NCI-H2171 treated with DMSO at 0.1 percent for 48 hours (cell line): ENCODE data around the gene LITAFD.
"Not testable (repeated sequence)": the region's sequence is repeated elsewhere in the genome, so short reads cannot be mapped to it uniquely, and the experiment has no call there.

Source experiments
- DNase-seq: peaks from one replicate; lab custom pipeline; 2025; lab: John Stamatoyannopoulos, UW

LITAFD gene

GRCh38 chr16:8882041-8882617 is at the start of gene LITAFD:
TSS of gene LITAFD (plus strand) at chr16:8882351. CDS start at chr16:8884356, 2,005 bp downstream.
- DNase-seq, result no peak

DNA sequence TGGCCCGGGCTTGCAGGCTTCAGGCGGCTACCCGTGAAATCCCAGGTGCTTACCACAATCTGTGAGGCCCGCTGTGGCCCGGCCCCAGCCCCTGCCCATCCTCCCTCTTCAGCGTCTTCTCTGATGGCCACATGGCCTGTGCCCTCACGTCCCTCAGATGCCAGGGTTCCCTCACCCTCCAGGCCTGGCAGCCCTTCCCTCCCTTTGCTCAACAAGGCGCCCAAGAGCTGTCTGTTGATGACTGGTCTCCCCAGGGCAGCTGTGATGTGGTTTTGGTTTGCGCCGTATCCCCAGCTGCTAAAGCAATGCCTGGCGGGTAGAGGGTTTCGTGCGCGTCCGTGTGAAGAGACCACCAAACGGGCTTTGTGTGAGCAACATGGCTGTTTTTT is 49.4 kb upstream of the LITAFD start:
- DNase-seq, result no peak

DNA sequence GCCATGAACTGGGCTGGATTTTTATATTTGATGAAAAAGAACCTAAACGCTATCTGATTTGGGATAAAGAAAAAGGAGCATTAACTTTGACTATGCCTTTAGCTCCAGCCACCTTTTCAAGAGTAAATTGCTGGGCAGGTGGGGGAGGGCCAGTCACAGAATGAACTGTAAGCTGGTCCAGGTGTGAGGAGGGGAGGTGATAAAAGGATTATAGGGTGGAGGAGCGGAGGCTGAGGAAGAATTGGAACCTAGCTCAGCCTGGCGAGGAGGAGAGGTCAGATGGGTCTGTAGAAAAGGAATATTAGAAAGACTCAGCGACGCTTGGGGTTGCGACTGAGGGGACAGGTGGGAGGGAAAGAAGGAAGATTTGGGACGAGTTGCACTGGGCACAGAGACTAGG is 45.4 kb upstream of the LITAFD start:
- not testable (repeated sequence) for DNase-seq

DNA sequence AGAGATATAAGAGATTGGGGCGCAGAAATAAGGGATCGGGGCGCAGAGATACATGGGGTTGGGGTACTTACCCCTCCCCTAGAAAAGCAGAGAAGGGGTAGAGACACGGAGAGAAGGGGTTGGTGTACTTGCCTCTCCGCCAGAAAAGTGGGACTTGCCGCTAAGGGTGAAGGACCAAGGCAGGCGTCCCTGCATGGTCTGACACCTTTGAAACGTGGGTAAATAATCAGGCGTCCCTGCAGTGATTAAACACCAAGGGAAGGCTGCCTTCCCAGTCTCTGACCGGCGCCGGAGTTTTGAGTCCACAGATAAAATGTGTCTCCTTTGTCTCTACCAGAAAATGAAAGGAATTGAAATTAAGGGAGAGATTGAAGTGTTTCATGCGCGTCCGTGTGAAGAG is 44.6 kb upstream of the LITAFD start:
- not testable (repeated sequence) for DNase-seq

GRCh38 chr16:8842016-8842415 is 40.1 kb upstream of the LITAFD start:
- DNase-seq, result peak; percentile 77

DNA sequence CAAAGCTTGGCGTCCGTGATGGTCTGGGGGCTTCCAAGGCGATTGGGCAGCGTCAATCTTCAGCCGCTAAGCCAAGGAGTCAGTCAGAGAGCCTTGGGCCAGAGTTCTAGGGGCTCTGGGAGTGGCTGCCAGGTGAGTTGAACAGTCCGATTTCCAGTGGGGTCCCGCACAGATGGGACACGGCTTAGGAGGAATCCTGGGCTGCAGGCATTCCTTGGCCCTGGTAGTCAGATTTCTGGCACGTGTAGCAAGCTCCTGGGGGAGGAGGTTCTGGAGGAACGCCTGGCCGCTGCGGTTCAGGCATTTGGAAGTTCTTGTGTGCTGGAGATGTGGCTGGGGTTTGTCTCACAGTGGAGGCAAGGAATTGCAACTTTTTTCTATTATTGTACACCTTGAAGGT is 38.9 kb upstream of the LITAFD start:
- not testable (repeated sequence) for DNase-seq

DNA sequence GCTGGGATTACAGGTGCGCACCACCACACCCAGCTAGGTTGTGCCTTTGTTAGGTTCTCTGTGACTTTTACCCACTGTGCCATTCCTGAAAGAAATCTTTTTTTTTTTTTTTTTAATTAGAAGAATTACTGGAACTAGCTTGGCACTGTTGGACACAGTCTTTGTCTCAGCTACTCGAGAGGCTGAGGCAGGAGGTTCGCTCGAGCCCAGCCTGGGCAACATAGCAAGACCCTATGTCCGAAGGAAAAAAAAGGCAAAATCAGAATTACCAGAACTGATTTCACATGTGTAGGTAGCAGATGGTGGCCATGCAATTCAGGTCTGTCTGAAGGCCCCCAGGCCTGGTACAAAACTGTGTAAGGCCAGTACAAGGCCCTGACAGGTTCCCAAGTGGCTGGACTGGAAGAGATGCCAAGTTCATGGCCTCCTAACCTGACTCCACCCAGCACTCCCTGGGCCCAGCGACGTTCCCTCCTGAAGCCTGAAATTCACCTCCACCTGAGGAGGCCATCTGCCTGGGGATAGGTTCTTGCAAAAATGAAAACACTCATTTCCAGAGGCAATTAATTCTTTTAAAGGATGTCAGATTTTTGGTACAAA is 36.4 kb upstream of the LITAFD start:
- no peak for DNase-seq

DNA sequence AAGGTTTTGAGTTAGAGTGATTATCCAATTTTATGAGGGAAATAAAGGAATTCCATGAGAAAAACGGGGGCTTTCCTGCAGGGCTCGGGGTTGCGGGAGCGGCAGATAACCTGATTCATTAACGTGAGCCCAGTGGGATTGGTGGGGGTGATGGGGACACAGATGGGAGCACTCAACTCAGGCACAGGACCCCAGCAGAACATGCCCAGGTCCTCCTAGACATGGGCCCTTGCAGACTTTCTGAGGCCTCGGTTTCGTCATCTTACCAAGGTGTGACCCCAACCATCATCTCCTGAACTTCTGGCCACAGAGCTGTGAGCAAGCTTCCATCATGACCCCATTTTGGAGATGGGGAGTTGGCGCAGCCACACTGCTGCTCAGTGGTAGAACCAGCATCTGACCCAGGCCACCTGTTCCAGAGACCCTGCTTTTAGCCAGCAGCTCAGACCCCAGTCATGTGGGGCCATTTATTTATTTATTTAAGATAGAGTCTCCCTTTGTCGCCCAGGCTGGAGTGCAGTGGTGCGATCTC is 35.7 kb upstream of the LITAFD start:
- DNase-seq, result no peak

DNA sequence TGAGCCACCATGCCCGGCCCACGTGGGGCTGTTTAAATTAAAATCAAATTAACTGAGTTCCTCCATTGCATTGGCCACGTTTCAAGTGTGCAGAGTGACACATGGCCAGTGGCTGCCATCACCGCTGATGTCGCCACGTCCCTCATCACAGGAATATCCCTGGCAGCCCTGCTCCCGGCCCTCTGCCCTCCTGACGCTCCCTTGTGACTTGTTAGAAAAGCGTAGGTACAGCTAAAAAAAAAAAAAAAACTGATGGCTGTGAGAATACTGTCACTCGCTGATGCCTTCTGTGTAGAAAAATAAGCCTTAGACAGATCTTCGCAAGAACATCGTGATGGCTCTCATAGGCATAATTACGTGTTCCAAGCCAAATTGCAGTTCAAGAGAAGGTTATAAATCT is 35.0 kb upstream of the LITAFD start:
- no peak for DNase-seq

GRCh38 chr16:8847623-8848022 is 34.5 kb upstream of the LITAFD start:
- DNase-seq, result no peak

- DNase-seq, result no peak
Measured at GRCh38 chr16:8848231-8848938, 33.8 kb upstream of the LITAFD start.

- DNase-seq, result no peak
Measured at GRCh38 chr16:8848939-8849391, 33.2 kb upstream of the LITAFD start.

DNA sequence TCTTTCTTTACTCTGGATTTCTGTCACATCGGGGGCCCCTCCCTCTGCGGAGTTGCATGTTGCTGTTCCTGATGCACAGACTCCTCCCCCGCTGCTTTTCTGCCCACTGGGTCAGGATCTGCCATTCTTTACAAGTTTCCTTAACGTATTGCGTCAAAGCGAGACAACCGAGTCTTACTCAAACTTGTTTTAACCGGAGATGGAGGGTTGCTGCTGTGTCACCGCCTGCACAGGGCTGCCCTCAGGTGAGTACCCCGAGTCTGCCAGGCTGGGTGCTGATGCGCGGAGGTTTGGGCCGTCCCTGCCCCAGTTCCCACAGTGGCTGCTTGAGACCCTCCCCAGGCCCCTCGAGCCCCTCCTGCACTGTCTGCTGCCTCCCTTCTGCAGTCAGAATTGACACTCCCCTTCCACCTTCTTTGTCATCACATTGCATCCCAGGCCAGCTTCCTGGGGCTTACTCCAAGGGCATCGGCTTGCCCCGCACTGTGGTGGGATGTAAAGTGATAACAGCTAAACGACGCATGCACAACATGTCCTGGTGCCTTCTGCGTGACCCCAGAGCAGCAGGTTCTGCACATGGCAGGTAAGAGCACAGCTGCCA is 32.6 kb upstream of the LITAFD start:
- no peak for DNase-seq

DNA sequence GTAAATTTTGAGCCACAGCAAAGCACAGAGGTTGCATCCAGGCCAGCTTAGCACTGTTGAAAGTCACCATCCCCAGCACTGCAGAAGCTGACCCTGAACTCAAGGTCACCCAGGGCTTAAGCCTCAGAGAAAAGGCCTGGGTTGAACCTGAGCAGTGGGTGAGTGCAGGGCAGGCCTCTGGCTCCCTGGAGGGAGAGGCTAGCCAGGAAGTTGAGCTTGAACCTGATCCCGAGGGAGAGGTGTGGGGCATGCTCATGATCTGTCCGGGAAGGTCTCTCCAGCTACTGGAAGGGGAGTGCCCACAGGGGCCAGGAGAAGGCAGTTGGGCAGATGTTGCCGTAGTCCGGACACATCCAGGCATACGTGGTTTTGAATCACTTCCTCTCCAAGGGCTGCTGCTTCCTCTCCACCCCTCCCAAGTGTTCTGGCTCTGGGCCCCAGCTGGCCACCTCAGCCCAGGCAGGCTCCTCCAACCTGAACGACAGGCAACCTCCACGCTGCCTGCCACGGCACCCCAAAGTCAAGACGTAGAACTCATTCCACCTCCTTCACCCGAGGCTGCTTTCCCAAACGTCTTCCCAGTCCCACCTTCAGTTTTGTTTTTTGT is 31.8 kb upstream of the LITAFD start:
- no peak for DNase-seq

- no peak for DNase-seq
Measured at GRCh38 chr16:8851761-8852403, 30.3 kb upstream of the LITAFD start.

GRCh38 chr16:8852534-8852933 is 29.6 kb upstream of the LITAFD start:
- DNase-seq, result no peak

GRCh38 chr16:8853150-8853549 is 29.0 kb upstream of the LITAFD start:
- no peak for DNase-seq

DNA sequence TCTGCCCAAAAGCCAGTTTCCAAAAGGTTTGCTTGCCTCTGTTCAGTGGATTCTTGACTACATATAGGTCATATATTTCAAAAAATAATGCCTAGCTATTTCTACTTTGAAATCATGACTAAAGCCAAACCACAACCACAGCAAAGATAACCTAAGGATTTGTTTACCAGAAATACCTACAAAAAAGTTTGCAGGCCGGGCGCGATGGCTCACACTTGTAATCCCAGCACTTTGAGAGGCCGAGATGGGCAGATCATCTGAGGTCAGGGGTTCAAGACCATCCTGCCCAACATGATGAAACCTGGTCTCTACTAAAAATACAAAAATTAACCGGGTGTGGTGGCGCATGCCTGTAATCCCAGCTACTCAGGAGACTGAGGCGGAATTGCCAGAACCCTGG is 28.5 kb upstream of the LITAFD start:
- no peak for DNase-seq

DNA sequence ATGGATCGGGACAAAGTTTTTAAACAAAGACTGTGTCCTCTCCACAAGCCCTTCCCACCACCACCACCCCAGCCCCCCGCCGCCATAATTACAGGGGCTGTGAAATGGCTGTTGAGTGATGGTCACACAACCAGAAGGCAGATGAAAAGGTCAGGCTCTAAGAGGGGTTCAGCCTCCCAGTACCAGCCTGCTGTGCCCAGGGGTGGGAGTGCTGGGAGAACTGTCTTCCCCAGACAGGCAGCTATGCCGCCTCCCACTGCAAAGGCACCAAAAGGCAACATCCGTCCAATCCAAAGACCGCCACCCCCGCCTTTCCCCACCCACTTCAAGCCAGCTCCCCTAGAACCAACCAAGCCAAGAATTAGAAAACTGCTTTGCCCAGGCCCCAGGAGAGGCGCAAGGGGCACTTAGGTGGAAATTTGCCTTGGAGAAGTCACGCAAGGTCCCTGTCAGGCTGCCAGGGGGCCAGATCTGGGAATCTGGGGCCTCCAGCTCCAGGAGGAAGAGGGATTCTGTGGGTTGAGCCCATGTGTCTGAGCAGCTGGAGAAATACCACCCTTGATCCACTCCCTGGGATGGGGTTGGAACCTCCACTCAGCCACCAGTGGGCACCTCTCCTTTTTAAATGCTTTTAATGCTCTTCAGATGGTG is 27.7 kb upstream of the LITAFD start:
- DNase-seq, result no peak

DNA sequence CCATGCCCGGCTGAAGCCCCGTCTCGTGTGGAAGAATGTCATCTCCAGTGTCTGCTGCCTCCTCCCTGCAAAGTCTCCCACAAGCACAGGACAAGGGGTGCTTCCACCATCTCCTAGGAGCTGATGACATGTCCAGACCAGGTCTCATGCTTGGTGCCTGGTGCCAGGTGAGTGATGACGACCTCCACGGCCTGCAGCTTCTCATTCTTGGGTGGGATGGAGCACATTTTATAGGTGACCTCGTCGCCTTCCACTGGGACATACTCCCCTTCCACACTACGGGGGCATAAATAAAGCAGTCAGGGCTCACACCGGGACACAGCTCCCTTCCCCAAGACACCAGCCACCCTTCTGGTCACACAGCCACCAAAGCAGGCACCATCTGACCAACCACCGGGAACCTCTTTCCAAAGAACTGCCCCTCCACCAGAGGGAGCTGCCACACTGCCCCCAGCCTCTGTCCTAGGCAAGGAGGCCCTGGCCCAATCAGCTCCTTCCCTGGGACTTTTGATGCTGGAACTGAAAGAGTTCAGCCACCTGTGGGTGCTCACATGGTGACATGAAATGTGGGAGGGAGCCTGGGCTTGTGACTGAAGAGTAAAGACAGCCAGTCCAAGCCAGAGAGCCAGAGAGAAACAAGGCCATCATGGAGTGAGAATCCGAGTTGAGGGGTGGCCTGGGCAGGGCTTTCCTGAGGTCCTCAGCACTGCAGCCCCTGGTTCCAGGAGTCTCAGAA is 26.9 kb upstream of the LITAFD start:
- DNase-seq, result no peak

DNA sequence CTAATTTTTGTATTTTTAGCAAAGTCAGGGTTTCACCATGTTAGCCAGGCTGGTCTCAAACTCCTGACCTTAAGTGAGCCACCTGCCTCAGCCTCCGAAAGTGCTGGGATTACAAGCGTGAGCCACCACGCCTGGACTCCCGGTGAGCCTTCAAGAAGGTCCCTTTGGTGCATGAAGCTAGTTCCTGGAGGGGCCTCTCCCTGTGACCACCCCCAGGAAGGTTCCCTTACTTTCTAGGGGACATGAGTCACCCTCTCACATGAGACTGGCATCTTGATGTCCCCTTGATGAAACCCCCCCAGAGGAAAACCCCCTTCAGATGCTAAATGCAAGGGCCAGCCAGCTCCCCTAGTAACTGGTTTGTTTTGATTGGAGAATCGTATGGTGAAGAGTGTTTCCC is 26.2 kb upstream of the LITAFD start:
- no peak for DNase-seq
